ENCODE data around the gene ZG16B.

GRCh38 chr16:2867661-2867986 lies 37.5 kb downstream of the ZG16B start:
- TF ChIP-seq CTCF (conservative IDR thresholded peaks at IDR 0.05; ENCODE audit: low read length) (no peak), EZH2phosphoT487 (IDR thresholded peaks at IDR 0.05; ENCODE audit: borderline replicate concordance) (no peak)

All from Loucy (cell line).